SW480 (cell line): ENCODE results near the gene ATP9B.

Experiments used
- DNase-seq: peaks from one replicate; pipeline ENCODE4 v3.0.0-alpha.2; 2016; ENCODE audit warnings: low spot score

The ATP9B gene

DNA sequence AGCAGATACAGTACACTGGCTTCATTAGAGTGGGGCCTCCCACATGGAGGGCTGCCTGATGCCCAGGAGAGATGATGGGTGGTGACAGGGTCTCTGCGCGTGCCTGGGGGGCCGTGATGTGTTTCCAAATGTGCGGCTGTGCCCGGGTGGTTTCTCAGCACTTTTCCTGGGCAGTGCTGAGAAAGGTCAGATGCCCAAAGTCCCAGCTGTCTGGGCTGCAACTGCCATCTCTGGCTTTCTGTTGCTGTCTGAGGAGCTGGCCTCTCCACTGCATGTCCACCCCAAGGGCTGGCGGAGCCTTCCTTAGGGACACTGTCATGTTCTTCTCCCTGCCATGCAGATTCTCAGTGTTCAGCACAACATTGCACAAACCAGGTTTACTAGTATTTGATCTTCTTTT lies 263.9 kb downstream of the ATP9B start:
- no peak for DNase-seq

- no peak for DNase-seq
Measured at GRCh38 chr18:79334496-79335233, 265.5 kb downstream of the ATP9B start.

- no peak for DNase-seq
Measured at GRCh38 chr18:79335833-79336360, 266.7 kb downstream of the ATP9B start.

DNA sequence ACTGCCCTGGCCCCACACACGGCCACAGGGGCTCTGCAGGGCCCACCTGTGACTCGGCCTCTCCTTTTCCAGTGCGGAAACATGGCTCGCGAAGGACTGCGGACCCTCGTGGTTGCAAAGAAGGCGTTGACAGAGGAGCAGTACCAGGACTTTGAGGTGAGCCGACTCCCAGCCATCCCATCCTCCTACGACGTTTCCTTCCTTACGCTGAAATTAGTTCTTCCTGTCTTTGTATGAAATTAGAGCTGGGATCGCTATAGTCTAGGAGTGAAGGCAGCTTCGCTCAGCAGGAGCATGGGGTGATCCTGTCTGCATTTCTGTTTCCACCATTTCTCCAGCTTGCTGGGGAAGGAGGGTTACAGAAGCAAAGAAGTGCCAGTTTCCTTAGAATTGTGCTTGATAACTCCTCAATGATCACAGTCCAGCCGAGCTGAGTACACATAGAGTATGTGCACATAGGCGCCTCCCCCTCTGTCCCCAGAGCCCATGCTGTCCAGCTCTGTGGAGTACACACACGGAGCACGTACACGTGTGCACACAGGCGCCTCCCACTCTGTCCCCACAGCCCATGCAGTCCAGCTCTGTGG lies 267.5 kb downstream of the ATP9B start:
- DNase-seq: no peak

GRCh38 chr18:79337184-79337583 lies 268.0 kb downstream of the ATP9B start:
- DNase-seq: no peak

- DNase-seq: no peak
Measured at GRCh38 chr18:79337620-79338019, 268.4 kb downstream of the ATP9B start.

DNA sequence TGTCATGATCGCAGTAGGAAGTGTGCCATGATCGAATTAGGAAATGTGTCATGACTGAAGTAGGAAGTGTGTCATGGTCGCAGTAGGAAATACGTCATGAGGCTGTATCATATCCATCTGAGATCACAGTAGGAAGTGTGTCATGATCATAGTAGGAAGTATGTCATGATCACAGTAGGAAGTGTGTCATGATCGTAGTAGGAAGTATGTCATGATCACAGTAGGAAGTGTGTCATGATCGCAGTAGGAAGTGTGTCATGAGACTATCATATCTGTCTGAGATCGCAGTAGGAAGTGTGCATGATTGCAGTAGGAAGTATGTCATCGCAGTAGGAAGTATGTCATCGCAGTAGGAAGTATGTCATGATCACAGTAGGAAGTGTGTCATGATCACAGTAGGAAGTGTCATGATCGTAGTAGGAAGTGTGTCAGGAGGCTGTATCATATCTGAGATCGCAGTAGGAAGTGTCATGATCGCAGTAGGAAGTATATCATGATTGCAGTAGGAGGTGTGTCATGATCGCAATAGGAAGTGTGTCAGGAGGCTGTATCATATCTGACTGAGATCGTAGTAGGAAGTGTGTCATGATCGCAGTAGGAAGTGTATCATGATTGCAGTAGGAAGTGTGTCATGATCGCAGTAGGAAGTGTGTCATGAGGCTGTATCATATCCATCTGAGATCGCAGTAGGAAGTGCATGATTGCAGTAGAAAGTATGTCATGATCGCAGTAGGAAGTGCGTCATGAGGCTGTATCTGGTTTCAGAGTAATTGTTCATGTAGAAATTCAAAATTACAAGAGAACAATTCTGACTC lies 270.1 kb downstream of the ATP9B start:
- DNase-seq: no peak

DNA sequence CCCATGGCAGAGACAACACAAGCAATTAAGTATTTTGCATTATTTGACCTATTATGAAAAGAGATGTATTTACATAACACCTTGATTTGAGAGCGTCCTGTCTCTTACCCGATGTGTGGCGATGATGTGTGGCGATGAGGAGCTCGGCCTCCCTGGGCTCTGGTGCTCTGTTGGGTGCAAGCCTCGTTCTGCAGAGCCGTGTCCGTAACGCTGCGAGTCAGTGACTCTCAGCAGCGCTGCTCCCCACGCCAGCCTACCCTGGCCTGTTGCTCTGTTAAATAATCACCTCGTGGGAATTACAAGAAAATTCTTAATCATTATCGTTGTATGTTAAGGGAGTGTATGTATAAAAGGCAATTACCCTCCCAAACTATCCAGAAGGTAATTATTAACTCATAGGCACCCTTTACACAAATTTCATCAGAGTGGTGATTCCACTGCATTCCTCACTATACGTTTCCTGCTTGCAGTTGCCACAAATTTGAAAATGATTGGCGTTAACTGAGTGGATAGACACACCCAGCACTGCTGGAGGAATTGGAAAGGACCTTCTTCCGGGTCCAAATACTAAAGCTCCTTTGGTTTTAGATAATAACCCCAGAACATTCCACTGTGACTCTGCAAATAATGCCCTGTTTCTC lies 274.5 kb downstream of the ATP9B start:
- DNase-seq: peak; percentile 39

DNA sequence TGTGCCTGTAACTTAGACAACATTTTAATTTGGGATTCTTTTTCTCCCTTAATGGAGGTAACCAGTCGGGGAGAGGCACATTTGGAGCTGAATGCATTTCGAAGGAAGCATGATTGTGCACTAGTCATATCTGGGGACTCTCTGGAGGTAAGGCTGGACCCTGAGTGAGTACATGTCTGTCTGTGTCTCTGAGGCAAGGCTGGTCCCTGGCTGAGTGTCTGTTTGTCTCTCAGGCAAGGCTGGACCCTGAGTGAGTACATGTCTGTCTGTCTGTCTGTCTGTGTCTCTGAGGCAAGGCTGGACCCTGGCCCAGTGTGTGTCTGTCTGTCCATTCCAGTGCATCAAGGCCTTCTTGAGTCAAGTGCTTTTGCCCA lies 275.0 kb downstream of the ATP9B start:
- DNase-seq: no peak

DNA sequence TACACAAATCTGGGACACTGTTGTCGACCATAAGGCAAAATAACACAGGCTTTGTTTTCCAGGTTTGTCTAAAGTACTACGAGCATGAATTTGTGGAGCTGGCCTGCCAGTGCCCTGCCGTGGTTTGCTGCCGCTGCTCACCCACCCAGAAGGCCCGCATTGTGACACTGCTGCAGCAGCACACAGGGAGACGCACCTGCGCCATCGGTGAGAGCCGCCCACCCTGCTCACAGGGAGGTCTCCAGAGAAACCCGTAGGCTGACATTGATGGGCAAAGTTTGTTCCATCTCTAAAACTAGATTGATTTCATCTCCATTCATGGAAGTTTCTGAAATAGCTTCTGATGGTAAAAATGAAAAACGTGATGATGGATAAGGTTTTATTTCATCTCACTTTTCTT lies 276.2 kb downstream of the ATP9B start:
- no peak for DNase-seq

DNA sequence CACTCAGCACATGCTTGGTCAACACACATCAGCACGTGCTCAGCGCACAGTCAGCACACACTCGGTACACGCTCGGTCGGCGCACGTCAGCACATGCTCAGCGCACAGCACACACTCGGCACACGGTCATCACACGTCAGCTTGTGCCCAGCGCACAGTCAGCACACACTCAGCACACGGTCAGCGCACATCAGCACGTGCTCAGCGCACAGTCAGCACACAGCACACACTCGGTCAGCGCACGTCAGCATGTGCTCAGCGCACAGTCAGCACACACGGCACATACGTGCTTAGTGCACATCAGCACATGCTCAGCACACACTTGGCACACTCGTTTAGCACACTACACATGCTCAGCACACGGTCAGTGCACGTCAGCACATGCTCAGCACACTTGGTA lies 276.8 kb downstream of the ATP9B start:
- DNase-seq: no peak

DNA sequence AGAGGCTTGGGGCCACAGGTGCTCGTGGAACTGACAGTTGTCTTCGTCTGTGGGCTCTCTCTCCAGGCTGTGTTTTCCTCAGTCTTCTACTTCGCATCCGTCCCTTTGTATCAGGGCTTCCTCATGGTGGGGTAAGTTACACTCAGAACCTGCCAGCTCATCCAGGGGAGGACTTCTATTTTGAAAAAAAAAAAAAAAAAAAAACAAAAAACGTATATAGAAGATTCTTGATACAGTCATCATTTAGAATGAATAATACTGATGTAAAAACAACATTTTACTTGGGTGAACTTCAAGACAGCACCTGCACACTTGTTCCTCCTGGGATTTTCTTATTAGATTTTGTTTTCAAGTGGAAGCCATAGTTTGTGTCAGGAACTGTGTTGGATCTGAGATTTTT lies 278.9 kb downstream of the ATP9B start:
- no peak for DNase-seq

- no peak for DNase-seq
Measured at GRCh38 chr18:79352432-79352831, 283.2 kb downstream of the ATP9B start.

GRCh38 chr18:79353267-79353666 lies 284.1 kb downstream of the ATP9B start:
- DNase-seq: no peak

DNA sequence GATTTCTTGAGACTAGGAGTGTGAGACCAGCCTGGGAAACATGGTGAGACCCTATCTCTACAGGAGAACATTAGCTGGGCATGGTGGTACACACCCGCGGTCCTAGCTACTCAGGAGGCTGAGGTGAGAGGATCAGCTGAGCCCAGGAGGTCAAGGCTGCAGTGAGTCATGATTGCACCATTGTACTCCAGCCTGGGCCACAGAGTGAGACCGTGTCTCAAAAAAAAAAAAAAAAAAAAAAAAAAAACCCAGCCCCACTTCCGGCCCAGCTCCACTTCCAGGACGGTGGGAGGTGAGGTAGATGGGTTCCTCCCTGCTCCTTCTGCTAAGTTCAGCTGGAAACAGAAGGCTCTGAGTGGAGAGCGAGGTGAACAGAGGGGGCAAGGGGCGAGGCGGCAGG lies 285.2 kb downstream of the ATP9B start:
- no peak for DNase-seq

- no peak for DNase-seq
Measured at GRCh38 chr18:79355433-79356335, 286.5 kb downstream of the ATP9B start.

DNA sequence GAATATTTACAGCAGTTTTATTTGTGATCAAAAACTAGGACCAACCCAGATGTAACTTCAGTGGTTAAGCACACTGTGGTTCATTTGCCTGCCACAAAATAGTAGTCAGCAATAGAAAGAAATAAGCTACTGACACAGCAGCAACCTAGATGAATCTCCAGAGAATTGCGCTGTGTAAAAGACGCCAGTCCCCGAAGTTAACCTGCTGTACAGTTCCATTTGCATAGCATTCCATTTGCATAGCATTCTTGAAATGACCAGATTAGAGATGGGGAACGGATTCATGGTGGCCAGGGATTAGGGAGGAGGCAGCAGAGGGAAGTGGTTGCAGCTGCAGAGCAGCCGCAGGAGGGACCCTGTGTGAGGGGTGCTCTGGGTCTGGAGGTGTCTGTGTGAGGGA lies 287.2 kb downstream of the ATP9B start:
- DNase-seq: no peak

- DNase-seq: no peak
Measured at GRCh38 chr18:79360933-79361332, 291.7 kb downstream of the ATP9B start.

GRCh38 chr18:79361766-79362522 lies 292.8 kb downstream of the ATP9B start:
- DNase-seq: no peak

DNA sequence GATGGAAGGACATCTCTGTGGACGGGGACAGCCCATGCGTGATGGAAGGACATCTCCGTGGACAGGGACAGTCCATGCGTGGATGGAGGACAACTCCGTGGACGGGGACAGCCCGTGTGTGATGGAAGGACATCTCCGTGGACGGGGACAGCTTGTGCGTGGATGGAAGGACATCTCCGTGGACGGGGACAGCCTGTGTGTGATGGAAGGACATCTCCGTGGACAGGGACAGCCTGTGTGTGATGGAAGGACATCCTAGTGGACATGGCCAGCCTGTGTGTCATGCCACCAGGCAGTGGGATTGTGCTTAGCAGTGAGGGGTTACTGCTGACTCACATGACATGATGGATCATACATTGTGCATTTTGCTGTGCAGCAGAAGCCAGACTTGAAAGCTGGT lies 296.5 kb downstream of the ATP9B start:
- no peak for DNase-seq
